ENCODE results near the gene FOXO6.

Gene FOXO6

GRCh38 chr1:41409825-41410224 lies 48.6 kb downstream of the FOXO6 start:
- DNase-seq: no peak

DNA sequence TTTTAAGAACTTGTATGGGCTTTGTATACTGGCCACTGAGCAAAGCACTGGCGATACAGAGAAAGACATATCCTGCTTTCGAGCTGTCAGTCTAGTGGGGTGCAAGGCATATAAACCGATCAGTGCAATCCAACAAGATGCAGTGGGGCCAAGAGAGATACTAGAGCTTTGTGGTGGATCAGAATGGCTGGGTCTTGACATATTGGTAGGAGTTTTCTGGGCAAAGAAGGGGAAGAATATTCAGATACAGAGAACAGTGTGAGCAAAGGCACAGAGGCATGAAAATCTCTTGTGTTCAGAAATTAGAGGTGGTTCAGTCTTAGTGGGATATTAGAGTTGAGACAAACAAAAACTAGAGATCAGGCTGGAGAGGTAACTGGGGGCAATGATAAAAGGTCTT lies 49.2 kb downstream of the FOXO6 start:
- DNase-seq: no peak

DNA sequence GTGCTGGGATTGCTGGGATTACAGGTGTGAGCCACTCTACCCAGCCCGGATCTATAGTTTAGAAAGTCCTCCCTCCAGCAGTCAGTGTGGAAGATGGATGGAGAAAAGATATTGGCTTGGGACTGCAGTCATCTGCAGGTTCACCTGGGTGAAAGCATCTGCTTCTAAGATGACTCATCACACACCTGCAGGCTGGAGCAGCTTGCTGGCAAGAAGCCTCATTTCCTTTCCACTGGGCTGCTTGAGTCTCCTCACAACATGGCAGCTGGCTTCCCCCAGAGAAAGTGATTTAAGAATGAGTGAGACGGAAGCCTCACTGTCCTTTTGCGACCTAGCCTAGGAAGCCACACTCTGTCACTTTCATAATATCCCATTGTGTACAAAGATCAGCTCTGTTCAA lies 50.0 kb downstream of the FOXO6 start:
- no peak for DNase-seq

GRCh38 chr1:41412748-41413147 lies 51.5 kb downstream of the FOXO6 start:
- DNase-seq: no peak

- no peak for DNase-seq
Measured at GRCh38 chr1:41413748-41414281, 52.6 kb downstream of the FOXO6 start.

GRCh38 chr1:41414296-41414695 lies 53.1 kb downstream of the FOXO6 start:
- DNase-seq: no peak

DNA sequence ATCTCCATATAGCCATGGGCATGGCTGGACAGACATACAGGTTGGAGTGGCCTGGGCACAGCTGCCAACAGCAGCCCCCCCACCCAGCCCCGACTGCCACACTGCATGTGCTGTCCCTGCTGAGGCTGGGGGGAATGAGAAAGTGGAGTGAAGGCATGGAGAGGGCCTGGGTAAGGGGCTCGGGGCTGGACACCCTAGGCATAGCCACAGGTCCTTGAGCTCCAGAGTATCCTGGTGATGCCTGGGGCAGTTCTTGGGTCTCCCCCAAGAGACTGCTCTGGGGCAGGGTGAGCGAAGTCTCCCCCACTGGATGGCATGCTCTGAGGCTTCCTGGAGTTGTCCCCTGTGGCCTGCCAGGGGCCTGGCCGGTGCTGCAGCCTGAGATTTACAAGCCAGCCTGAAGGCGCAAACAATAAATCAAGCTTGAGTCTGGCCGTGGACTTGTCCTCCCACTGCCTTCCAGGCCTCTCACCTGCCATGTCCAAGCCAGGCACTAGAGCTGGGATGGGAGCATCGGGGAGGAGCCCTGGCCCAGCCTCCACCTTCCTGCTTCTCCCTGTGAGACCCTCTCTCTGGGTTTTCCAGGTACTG lies 53.6 kb downstream of the FOXO6 start:
- DNase-seq: no peak

GRCh38 chr1:41416081-41416480 lies 54.8 kb downstream of the FOXO6 start:
- DNase-seq: no peak

DNA sequence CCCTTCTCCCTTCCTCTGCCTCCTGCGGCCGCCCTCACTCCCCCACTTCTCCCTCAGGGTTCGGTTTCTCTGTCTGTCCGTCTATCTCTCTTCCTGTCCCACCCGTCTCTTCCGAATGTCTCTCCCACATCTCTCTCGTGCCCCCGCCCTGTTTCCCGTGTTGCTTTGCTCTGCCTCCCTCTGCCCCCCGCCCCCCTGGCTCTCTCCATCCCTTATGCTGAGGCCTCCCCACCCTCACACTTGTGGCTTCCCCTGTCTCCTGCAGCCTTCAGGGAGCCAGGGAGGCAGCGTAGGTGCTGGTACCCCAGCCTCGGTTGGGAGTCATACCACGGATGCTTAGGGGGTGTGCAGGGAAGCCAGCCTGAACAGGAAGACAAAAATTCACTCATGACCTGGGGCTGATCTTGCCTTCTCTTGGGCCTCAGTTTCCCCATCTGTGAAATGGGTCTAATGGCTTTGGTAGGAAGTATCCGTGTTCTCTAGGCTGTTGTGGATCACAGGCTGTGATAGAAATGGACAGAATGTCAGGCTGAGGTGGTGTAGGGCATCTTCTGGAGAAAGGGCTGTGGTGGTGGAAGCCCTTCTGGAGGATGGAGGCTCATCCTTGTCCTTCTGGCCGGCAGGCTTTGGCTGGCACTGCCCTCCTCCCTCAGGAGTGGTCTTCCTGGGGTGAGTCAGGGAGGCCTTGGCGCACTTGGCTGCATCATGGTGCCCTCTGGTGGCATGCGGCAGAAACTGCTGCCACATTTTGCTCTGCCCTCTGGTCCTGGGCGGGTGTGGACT lies 55.5 kb downstream of the FOXO6 start:
- DNase-seq: peak; percentile 65 to 69

- DNase-seq: no peak
Measured at GRCh38 chr1:41417335-41417682, 56.1 kb downstream of the FOXO6 start.

- peak; percentile 58 to 60 for DNase-seq
Measured at GRCh38 chr1:41417746-41418145, 56.5 kb downstream of the FOXO6 start.

DNA sequence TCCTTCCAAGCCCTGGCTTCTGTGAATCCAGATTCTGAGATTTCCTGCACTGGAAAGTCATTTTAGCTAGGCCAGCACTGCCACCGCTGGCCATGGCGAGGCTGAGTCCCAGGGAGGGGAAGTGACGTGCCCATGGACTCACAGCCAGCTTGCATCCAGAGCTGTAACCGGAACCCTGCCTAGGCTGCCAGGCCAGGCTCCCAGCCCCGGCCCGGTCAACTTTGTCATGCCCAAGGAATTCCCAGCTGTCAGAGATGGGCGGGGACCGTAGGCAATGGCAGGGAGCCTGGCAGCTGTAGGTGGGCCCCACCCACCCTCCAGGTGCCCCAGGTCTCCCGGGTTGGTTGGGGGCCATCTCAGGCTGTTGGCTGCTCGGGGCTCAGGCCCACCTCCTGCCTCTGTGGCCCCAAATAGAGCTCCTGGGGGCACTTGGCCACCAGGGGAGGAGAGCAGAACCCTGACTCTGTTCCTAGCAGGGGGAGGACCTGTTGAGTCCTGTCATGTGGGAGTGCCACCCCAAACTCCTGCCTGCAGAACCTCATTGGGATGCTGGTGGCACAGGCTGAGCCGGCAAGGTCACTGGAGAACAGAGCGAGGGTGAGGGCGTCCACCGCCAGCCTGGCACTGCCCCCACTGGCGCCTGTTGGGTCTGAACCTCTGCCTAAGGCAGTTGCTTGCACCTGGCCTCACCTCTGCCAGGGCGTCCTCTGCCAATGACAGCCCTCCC lies 57.8 kb downstream of the FOXO6 start:
- DNase-seq: peak; percentile 48 to 58

DNA sequence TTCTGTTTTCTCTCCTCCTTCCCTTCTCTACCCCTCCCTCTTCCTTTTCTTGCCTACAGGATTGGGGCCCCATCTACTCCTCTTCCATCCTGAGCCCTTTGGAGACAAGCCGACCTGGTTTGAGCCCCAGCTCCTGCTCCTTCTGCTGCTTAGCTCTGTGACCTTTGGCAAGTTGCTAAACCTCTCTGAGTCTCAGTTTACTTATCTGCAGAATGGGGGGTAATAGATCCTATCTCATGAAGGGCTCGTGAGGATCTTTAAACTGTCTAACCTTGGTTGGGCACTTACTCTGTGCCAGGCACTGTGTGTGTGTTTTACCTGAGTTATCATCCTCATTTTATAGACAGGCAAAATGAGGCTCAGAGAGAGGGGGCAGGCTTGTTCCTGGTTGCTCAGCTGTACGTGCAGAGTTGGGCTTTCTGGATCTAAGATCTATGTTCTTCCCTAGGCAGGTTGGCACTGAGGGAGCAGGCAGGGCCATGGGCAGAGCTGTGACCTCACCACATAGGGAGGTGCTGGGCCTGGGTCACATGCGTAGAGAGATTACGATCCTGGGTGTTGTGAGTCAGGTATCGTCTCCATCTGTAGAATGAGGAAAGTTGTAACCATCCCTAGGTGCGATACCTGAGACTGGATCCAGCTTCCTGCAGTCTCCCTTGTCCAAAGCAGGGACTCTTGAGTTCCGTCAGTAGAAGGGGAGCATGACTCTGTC lies 58.5 kb downstream of the FOXO6 start:
- no peak for DNase-seq

DNA sequence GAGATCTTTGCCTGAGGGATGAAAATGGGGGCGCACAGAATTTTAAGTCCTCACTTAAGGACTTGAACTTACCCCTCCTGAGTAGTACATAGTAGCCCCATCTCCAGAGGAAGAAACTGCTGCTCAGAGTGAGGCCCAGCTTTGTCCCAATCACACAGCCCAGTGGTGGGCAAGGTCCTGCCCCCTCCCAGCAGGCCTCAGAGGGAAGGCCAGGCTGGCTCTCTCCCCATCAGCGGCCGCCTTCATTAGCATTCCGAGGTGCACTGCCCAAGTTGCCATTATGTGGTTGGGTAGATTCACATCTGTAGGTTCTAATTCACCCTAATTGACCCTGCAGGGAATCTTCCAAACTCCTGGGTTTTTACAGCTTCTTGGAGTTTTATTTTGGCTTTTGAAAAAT lies 59.1 kb downstream of the FOXO6 start:
- no peak for DNase-seq

- DNase-seq: no peak
Measured at GRCh38 chr1:41420860-41421259, 59.6 kb downstream of the FOXO6 start.

DNA sequence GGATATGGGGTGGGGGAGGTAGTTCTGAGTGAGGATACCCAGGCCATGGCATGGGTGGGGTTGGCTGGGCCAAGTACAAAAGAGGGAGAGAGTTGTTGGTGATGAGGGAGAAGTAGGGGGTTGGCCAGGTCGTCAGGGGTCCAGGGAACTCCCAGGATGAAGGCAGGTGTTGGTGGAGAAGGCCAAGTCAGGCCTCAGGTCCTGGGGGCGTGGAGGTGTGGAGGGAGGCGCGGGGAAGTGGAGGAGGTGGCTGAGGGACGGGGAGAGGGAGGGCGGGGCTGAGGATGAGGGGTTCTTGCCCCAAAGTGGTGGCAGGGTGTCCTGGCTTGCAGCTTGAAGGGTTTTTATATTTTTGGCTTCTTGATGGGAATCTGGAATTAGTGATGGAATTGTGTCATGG lies 61.1 kb downstream of the FOXO6 start:
- no peak for DNase-seq

GRCh38 chr1:41423511-41424191 lies 62.4 kb downstream of the FOXO6 start:
- DNase-seq: peak in 1 of 2 donors; percentile 10

DNA sequence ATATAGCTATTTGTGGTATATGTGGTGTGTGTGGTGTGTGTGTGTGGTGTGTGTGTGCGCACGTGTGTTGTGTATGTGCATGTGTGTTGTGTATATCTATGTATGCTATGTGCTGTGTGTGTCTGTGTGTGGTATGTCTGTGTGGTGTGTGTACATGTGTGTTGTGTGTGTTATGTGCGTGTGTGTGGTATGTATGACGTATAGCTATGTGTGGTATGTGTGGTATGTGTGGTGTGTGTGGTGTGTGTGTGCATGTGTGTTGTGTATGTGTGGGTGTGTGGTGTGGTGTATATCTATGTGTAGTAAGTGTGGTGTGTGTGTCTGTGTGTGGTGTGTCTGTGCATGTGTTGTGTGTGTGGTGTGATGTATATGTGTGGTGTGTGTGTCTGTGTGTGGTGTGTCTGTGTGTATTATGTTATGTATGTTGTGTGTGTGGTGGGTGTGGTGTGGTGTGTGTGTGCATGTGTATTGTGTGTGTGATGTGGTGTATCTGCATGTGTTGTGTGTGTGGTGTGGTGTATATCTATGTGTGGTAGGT lies 63.4 kb downstream of the FOXO6 start:
- DNase-seq: no peak

GRCh38 chr1:41425369-41425768 lies 64.1 kb downstream of the FOXO6 start:
- no peak for DNase-seq

DNA sequence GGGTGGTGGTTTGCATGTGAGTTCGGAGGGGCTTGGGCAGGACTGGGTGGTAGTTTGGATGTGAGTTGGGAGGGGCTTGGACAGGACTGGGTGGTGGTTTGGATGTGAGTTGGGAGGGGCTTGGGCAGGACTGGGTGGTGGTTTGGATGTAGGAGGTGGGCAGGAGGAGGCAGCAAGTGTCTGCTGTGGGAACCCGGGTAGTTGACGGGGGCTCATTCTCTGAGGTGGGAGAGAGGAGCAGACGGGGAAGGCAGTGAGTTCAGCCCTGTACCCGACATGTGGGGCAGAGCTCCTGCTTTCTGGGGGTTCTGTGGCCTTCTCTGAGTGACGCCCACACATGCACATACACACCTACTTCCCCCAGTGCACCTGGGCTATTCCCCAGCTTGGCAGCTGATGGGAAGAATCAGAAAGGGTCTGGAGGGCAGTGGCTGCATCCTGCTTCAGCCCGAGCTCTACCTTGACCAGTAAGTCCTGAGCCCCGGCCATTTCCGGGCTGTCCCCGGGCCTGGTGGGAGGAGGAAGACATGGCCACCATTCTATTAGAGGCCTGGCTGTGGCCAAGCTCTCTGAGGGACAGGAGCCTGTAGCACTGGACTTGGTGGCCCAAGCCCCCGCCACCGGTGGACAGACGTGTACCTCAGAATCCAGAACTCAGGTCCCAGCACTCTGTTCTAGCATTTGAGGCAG lies 65.1 kb downstream of the FOXO6 start:
- DNase-seq: no peak

DNA sequence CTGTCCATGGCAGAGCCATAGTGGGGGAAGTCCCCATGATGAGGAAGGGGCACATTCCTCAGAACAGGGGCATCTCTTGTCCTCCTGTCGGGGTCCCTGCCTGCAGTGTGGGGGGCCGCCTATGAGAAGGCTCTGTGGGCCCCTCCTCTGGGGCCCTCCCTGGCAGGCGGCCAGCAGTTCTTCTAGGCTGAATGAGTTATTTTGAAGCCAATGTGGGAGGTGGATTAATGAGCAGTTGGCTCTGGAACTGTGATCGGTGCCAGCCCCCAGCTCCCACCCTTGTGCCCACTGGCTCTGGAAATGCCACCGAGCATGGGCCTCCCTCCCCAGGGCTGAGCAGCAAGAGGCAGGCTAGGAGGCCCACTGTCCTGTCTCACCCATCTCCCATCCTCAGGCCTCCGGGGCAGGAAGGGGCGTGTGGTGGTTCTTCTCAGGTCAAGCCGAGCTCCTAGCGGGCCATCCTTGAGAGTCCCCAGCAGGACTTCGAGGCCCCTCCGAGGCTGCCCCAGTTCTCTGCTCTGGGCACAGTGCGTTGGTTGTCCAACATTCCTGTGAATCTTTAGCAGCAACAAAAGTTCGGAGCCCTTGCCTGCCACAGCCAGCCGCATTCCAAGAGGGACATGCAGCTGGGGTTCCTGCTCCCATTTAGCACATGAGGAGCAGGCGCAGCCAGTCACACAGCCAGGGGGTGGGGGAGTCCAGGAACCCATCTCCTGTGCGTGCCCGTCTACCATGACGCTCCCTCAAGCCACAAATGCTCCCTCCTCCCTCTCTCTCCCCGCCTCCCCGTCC lies 66.1 kb downstream of the FOXO6 start:
- DNase-seq: no peak
